PFSK-1 (cell line): ENCODE data around the gene DYNC1H1.

Experiments used
- FOXP2 ChIP-seq: optimal IDR thresholded peaks from 2 replicates; pipeline ENCODE3; 2011; ENCODE audit warnings: borderline replicate concordance, control low read depth, inconsistent platforms; ENCODE audit not compliant: insufficient read depth; ENCODE audit errors: extremely low read length, extremely low read depth
- POLR2AphosphoS5 ChIP-seq: IDR thresholded peaks from 2 replicates; pipeline ENCODE4 v1.6.1; 2012; ENCODE audit warnings: low read depth, mild to moderate bottlenecking, control low read depth, low read length, moderate library complexity
- REST ChIP-seq, 2 experiments: IDR thresholded peaks; 2 replicates each; pipeline versions ENCODE4 v1.6.1 to v1.8.0; 2011 to 2012; ENCODE audit warnings: low read depth in 2 of 2, low read length in 2 of 2, control low read depth in 1 of 2, inconsistent platforms in 1 of 2, mild to moderate bottlenecking in 1 of 2, moderate library complexity in 1 of 2; ENCODE audit not compliant: insufficient read depth in 1 of 2
- SIN3A ChIP-seq: IDR thresholded peaks from 2 replicates; pipeline ENCODE4 v1.6.1; 2012; ENCODE audit warnings: mild to moderate bottlenecking, low read length, moderate library complexity, borderline replicate concordance; ENCODE audit not compliant: insufficient read depth
- TAF1 ChIP-seq: IDR thresholded peaks from 2 replicates; pipeline ENCODE4 v1.6.1; 2012; ENCODE audit warnings: low read length, control low read depth, borderline replicate concordance; ENCODE audit not compliant: insufficient read depth

The DYNC1H1 gene

GRCh38 chr14:102056694-102057442 lies 92.5 kb downstream of the DYNC1H1 start:
- TF ChIP-seq FOXP2 (no peak), SIN3A (no peak), TAF1 (no peak), POLR2AphosphoS5 (no peak), REST (IDR thresholded peaks at IDR 0.05; ENCODE audit: insufficient read depth in 1 of 2, low read depth in 2 of 2, low read length in 2 of 2) (no peak)

GRCh38 chr14:102057480-102058114 lies 93.2 kb downstream of the DYNC1H1 start:
- TF ChIP-seq SIN3A (no peak), FOXP2 (no peak), REST (IDR thresholded peaks at IDR 0.05; ENCODE audit: insufficient read depth in 1 of 2, low read depth in 2 of 2, low read length in 2 of 2) (no peak), POLR2AphosphoS5 (no peak), TAF1 (no peak)

- TF ChIP-seq TAF1: no peak
- TF ChIP-seq REST (IDR thresholded peaks at IDR 0.05; ENCODE audit: insufficient read depth in 1 of 2, low read depth in 2 of 2, low read length in 2 of 2): no peak
- TF ChIP-seq POLR2AphosphoS5: no peak
- no peak for TF ChIP-seq SIN3A
- TF ChIP-seq FOXP2: no peak
These were observed 93.8 kb downstream of the DYNC1H1 start for GRCh38 chr14:102058146-102058545.

- TF ChIP-seq REST (IDR thresholded peaks at IDR 0.05; ENCODE audit: insufficient read depth in 1 of 2, low read depth in 2 of 2, low read length in 2 of 2): no peak
- TF ChIP-seq TAF1: no peak
- TF ChIP-seq SIN3A: no peak
- no peak for TF ChIP-seq POLR2AphosphoS5
- no peak for TF ChIP-seq FOXP2
These were observed 94.6 kb downstream of the DYNC1H1 start for GRCh38 chr14:102058961-102059360.
